NCI-H2107 treated with DMSO at 0.1 percent for 48 hours (cell line): ENCODE measurements around the gene SLC24A4.
"Not testable (repeated sequence)": the region's sequence is repeated elsewhere in the genome, so short reads cannot be mapped to it uniquely, and the experiment has no call there.

Experiments
- DNase-seq: peaks from one replicate; lab custom pipeline; 2025; ENCODE audit not compliant: unreplicated experiment; lab: John Stamatoyannopoulos, UW

The SLC24A4 gene

DNA sequence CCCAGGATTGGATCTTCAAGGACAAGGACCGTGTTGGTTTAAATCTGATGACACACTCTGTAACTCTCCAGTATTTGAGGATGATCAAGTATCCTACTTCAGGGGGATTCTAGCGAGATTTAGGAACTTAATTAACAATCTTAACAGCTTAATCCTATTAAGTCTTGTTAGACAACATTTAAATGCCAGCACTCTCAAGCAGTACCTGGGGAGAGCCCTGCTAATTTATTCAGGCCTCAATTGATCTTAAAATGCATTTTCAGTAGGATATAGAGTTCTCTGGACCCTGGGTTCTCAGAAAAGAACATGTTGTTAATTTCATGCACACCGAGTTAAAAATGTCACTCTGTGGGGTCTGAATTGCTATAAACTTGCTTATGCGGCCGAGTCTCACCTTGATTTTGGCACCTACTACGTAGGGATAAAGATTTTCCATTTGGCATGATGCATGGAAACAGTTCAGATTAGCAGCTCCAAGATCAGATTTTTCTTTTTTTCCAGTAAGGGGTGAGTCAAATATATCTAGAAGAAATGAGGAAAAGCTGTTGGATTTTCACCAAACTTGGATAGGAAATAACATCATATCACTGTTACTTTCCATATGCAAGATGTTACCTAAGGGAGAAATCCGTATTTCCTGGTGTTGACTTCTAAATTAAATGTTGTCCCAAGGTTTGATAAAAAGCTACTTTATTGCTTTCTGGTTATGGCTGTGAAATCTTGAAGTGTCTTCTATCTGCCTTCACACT is 76.1 kb downstream of the SLC24A4 start:
- DNase-seq = no peak

DNA sequence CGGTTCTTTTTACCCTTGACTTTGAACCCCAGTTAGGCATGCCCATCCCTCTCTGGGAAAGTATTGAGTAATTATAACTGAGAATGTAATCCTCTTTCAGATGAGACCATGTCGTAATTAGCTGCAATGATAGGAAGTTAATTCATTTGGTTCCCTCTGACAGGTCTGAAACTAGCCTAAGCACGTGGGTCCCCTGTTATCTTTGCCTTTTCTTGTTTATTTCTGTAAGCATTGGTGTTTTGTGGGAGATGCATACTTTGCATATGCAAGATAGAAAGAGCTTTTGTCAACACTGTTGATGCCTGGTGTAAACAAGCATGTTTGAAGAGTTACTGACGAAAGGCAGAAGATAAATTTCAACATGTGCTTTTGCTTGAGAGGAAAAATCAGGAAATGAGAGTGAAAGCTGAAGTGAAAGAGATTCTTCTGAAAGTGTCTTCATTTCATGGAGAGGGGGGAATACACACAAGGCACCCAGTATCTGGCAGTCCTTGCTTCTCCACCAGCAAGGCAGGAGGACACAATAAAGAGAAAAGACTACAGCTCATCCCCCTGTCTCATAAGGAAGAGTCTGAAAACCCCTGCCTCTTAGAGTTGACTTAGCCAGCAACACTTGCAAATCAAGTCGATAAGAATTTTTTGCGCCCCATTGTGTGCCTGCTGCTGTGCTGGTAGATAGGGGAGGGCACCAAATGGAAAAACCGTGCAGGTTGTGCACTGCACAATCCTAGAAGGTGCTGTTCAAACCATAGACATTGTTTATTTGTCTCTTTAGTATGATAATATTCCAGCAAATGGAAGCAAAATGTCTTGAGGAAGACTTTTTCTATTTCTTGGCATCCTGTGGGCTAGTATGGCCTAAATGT is 77.8 kb downstream of the SLC24A4 start:
- DNase-seq = no peak

DNA sequence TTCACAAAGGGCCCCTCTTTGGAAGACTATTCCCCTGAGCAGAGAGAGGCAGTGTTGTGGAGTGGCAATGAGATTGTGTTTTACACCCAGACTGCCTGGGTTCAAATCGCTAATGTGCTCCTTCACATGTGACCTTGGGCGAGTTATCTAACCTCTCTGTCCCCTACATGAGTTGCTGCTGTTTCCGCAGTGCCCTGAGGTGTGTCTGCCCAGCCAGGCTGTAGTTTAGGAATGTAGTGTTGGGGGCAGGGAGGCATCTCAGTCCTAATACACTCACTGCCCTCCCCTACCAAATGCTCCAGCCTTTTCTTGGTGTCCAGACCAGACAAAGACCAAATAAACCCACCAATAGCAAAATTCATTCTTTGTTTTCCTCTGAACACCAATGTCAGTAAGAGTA is 78.6 kb downstream of the SLC24A4 start:
- DNase-seq = no peak

DNA sequence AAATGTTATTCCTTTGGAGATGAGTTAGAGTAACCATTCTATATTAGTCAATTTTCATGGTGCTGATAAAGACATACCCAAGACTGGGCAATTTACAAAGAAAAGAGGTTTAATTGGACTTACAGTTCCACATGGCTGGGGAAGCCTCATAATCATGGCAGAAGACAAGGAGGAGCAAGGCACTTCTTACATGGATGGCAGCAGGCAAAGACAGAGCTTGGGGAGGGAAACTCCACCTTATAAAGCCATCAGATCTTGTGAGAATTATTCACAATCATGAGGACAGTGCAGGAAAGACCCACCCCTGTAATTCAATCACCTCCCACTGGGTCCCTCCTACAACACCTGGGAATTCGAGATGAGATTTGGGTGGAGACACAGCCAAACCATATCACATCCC is 79.5 kb downstream of the SLC24A4 start:
- not testable (repeated sequence) for DNase-seq

DNA sequence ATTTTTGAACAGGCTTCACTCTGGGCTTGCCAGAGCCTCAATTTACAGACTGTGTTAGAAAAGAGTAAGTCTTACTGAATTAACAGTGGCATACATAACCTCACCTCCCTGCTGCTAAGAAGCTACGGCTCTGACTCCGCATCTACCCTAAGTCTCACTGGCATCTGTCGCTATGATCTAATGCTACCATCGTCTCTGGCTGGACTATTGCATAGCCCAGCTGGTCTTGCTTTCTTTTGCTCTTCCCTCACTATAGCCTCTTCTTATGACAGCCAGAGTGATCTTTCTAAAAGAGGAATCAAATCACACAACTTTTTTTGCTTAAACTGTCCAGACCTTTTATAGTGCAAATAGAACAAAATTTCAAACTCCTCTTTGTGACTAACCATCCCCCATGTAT is 81.1 kb downstream of the SLC24A4 start:
- DNase-seq = no peak

DNA sequence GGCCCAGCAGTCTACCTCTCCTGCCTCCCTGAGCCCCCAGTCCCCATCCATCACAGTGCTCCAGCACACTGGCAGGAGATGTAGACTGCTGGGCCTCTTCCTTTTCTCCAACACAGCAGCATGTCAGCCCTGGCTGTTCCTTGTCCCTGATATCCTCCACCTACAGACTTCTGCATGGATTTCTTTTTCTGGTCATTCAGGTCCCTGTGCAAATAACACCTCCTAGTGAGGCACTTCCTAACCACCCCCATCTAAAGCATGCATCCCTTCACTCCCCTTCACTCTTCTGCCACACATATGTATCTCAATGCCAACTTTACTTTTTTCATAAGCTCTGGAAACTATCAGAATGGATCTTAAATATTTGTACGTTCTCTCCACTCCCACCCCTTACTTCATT is 81.5 kb downstream of the SLC24A4 start:
- DNase-seq = no peak

DNA sequence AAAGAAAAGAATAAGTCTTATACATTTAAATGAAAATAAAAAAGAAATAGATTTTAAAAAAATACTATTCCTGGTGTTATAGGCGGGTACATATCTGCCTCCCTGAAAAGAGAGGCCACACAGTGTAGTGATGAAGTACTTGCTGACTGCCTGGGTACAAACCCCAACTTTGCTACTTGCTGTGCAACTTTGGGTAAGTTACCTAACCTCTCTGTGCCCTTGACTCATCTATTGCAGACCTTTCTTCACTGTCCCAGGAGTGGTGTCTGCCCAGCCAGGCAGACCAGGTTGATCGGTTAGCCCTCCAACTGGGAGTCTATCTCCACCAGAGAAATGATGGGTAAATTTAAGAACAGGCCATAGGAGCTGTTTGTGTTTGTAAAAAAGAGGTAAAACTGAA is 82.0 kb downstream of the SLC24A4 start:
- no peak for DNase-seq

DNA sequence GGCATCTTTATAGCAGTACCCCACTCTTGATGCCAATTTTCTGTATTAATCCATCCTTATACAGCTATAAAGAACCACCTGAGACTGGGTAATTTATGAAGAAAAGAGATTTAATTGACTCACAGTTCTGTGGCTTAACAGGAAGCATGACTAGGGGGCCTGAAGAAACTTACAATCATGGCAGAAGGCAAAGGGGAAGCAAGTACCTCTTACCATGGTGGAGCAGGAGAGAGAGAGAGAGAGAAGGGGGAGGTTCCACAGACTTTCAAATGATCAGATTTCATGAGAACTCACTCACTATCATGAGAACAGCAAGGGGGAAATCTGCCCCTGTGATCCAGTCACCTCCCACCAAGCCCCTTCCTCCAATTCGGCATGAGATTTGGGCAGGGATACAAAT is 84.4 kb downstream of the SLC24A4 start:
- no peak for DNase-seq

DNA sequence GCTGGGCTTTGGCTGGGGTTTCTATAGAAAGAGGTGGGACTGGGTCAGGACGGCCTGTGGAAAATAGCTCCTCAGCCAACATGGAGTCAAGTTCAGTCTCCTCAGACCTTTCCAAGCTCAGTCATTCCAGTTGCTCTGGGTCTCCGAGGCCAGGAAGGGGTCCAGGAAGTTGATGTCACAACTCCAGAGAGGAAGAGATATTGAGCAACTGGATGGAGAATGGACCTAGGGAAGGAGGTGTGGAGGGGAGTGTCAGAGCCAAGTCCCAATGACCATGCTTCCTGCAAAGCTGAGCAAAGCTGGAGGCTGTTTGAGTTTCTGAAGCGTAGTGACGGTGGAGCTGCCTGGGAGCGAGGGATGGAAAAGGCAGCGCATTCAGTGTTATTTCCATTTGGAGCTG is 86.1 kb downstream of the SLC24A4 start:
- no peak for DNase-seq

DNA sequence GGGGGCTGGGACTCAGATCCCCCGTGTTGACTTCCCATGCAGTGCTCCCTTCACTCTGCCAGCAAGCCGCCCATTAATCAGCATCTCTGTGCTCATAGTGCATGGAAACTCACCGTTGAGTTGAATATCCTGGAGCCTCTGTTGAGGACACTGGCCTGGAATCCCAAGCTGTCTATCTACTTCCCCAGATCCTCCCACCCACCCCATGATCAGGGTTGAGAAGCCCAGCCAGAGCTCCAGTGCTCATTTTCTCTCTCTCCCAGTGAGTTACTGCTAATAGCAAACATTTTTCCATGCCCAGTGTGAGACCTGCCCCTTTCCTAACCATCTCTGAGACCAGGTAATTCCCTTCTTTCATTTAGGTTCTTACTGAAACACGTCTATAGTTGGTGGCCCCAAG is 88.2 kb downstream of the SLC24A4 start:
- no peak for DNase-seq

DNA sequence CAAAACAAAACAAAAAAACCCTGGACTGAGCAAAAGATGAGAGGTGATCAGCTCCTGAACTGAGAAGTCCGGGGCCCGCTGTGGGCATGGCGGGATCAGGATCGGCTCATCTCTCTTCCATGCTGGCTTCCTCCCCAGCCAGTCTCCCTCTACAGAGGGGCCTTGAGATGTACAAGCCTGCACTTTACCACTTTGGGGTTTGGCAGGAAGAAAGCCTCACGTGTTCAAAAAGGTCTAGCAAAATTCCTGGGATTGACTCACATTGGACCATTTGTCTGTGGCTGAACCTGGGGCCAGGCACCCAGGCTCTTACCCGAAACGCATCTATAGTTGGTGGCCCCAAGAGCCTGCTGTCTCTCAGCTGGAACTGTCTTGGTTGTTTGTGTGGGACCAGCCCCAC is 89.0 kb downstream of the SLC24A4 start:
- DNase-seq = no peak

DNA sequence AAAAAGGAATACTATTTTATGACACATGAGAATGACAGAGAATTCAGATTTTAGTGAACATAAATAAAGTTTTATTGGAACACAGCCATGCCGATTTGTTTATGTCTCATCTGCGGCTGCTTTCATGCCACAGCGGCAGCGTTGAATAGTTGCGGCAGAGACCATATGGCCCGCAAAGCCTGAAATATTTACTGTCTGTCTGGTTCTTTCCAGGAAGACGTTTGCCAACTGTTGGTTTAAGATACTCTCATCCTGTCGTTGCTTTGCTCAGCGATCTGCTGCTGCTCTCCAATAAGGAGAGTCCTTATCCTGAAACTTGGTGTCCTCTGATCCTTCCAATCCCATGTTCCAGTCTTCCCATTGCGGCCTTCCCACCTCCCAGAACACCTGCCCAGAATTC is 89.9 kb downstream of the SLC24A4 start:
- DNase-seq = no peak

DNA sequence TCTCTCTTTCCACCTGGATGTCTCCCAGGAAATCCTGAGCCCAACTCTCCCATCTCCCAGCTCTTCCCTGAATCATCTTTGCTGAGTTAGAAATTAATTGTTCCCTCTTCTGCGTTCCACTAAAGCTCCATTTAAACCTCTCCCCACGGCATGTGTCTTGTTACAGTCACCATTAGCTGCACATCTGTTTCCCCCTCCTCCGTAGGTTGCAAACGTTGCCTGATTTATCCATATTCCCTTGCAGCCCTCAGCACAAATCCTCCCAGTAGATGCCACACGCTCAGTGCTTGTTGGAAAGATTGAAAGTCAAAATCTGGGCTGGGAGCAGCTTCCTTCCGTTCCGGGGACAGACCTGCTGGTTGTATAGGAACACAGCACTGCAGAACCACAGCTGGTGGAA is 90.4 kb downstream of the SLC24A4 start:
- no peak for DNase-seq

DNA sequence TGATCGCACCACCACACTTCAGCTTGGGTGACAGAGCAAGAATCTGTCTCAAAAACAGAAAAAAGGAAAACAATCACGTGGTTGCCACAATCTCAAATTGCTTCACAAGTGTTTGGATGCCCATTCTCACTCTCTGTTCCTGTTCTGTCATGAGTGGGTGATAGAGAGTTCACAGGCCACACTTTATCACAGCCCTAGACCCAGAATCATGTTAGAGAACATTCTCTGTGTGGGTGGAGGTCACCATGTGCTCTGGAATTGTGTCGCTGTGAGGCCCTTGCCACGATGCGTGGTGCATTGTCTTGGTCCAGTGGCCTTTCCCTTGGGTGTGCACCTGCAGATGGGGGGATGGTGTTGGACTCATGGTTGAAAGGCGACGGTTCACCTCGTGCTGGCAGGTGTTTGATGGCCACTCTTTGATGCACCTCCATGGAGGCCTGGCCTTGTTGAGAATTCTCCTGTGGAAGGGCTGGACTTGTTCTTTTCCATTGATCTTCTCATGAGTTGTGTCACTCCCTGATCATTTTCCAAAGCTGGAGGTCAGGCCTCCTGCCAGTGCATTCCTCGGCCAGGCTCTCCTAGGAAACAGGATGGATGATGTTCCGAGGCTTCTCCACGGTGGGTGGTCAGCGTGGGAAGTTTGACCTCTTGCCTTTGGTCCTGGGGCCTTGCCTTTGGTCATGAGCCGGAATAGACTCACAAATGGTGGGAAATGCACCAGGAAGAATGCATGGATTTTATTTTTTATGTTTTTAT is 91.9 kb downstream of the SLC24A4 start:
- DNase-seq = no peak

DNA sequence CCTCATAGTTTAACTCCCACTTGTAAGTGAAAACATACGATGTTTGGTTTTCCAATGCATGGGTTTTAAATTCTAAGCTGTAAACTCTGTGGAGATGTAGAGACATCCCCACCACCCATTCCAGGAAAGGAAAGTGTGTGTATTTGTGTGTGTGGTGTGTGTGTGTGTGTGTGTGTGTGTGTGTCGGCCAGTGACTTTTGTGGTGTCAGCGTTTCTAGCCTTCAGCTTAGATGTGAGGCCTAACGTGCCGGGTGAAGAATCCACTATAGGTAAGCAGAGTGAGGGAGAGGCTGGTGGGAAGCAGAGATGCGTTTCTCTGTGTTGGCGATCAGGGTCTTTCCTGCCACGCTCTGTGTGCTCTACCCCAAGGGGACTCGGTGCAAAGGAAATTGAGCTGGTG is 93.0 kb downstream of the SLC24A4 start:
- DNase-seq = no peak

DNA sequence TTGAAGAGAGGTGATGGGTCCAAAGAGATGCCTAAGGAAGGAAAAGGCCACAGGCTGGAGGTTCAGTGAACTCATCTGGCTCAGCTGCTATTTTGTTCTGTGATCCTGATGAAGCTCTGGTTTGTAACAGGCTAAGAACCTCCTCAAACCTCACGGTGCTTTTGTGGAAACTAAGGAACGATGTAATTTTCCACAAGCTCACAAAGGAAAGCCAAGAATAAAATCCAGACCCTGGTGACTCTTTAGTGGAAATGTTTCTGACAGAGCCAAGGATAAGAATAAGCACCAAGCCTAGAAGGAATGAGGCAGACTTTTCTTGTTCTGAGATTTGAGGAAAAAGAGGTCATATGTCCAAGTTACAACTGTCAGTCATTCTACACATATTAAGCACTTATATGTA is 93.6 kb downstream of the SLC24A4 start:
- DNase-seq = no peak

DNA sequence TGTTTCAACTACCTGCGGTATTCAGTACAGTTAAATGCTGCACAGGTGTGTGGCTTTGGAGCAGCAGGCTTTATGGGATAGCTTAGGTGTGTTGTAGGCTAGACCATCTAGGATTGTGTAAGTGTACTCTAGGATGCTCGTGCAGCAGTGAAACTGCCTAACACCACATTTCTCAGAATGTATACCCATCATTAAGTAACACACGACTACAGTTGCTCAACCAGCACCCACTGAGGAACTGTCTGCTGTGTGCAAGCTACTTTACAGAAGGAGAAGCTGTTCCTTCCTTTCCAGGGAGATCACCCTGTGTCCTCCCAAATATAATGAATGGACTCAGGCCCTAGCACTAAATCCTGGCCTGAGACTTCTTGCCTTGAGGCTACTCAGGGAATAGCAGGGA is 94.8 kb downstream of the SLC24A4 start:
- no peak for DNase-seq

DNA sequence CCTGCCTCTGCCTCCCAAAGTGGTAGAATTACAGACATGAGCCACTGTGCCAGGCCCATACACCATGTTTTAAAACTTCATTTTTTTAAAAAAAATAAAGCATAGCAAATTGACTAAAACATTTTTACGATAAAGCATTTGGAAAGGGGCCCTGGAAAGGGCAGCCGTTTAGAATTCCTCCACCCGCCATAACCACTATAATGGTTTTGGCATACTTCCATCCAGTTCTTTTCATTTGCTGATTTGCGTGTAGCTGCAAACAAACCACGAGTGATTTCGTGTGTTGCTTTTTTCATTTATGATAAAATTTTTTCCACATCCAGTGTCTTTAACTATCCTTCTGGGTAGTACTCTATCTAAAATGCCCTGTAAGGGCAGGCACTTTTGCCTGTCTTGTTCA is 98.8 kb downstream of the SLC24A4 start:
- no peak for DNase-seq

DNA sequence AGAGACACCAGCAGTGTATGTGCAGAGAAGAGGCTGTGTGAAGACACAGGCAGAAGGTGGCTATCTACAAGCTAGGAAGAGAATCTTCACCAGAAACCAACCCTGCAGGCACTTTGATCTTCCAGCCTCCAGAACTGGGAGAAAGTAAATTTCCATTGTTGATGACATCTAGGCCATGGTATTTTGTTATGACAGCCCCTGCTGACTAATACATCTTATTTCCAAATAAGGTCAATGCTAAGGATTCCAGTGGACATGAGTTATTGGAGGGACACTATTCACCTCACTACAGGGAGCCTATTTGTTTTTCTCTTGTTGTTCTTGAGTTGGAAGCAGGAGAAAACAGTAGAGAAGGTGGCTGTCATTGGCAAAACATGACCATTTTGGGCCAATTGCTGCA is 102.1 kb downstream of the SLC24A4 start:
- no peak for DNase-seq

DNA sequence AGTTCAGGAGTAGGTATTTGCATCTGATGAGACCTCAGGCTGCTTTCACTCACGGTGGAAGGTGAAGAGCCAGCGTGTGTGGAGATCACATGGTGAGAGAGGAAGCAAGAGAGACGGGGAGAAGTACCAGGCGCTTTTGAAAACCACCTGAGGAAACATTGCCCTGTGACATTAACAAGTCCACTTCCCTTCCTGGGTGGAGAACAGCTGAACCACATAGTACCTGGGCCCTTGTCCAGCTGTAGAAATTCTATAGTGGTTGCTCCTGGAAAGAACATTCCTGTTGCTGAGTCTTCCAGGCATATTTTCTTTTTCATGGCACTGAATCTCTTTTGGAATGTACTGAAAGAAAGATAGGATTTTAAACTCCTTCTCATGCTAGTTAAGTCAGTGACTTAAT is 103.3 kb downstream of the SLC24A4 start:
- DNase-seq = no peak

DNA sequence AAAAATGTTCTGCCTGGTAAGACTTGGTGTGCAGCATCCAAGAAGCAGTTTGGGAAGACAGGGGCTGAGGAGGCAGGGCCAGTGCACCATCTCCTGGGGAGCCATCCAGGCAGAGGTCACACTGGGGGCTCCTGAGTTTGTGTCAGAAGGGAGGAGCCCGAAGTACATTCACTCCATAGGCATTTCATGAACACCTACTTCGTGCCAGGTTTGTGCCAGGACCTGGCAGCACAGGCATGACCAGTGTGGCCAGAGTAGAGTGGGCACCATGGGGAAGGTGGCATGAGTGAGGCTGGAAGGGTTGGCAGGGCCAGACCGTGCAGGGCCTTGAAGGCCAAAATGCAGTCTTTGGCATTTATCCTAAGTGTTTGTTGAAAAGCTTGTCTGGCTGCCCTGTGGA is 104.1 kb downstream of the SLC24A4 start:
- no peak for DNase-seq

DNA sequence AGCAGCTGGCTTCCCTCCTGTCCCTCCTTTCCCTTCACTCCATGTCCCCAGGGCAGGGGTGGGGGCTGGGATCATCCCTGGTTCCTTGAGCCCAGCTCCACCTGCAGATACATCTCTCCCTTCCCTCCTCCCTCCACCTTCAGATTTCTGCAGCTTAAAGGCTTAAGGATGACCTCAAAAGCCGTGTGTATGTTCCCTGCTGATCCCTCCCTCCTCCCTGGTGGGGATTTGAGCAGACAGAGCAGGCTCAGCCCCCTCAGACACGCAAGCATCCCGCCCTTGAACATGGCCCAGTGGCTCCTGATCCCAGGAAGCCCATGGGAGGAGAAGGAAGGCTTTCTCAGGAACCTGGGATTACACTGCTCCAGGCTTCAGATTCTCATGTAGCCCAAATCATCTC is 107.7 kb downstream of the SLC24A4 start:
- no peak for DNase-seq
